HG02623 (cell line): ENCODE measurements around the gene IFNA13.
"Not testable (repeated sequence)": the region's sequence is repeated elsewhere in the genome, so short reads cannot be mapped to it uniquely, and the experiment has no call there.

ENCODE experiments used
- ATAC-seq: cut with Tn5 transposase; IDR thresholded peaks from one replicate; pipeline ENCODE4 v1.9.1; 2021; ENCODE audit warnings: moderate library complexity; ENCODE audit not compliant: unreplicated experiment

The IFNA13 gene

GRCh38 chr9:21367957-21368356, at the start of gene IFNA13:
Gene IFNA13, minus strand, starts transcription at chr9:21368057. Its CDS starts 47 bp downstream, at chr9:21368010.
- no peak for ATAC-seq

- no peak for ATAC-seq
Observed at GRCh38 chr9:21415493-21416267, 47.8 kb upstream of the IFNA13 start.

GRCh38 chr9:21414220-21414940, 46.5 kb upstream of the IFNA13 start:
- no peak for ATAC-seq

- ATAC-seq: peak; percentile 57
Observed at GRCh38 chr9:21413624-21414023, 45.8 kb upstream of the IFNA13 start.

- no peak for ATAC-seq
Observed at GRCh38 chr9:21413151-21413550, 45.3 kb upstream of the IFNA13 start.

- no peak for ATAC-seq
Observed at GRCh38 chr9:21412107-21412506, 44.2 kb upstream of the IFNA13 start.

- no peak for ATAC-seq
Observed at GRCh38 chr9:21408817-21409216, 41.0 kb upstream of the IFNA13 start, which contains the start of gene IFNA8. Gene IFNA8, plus strand, starts transcription at chr9:21409117. Its CDS starts 60 bp downstream, at chr9:21409177.

GRCh38 chr9:21404146-21404545, 36.3 kb upstream of the IFNA13 start:
- ATAC-seq: no peak

GRCh38 chr9:21402386-21403251, 34.8 kb upstream of the IFNA13 start:
- peak; percentile 56 for ATAC-seq

- no peak for ATAC-seq
Observed at GRCh38 chr9:21399956-21400355, 32.1 kb upstream of the IFNA13 start.

GRCh38 chr9:21398955-21399489, 31.2 kb upstream of the IFNA13 start:
- no peak for ATAC-seq

- ATAC-seq: peak; percentile 67
Observed at GRCh38 chr9:21395778-21396717, 28.2 kb upstream of the IFNA13 start.

- peak; percentile 70 for ATAC-seq
Observed at GRCh38 chr9:21392270-21392669, 24.4 kb upstream of the IFNA13 start.

GRCh38 chr9:21385131-21385670, 17.3 kb upstream of the IFNA13 start, which contains the start of gene IFNA2:
Gene IFNA2, minus strand, starts transcription at chr9:21385398. Its CDS starts 69 bp downstream, at chr9:21385329.
- no peak for ATAC-seq

GRCh38 chr9:21383627-21384026, 15.8 kb upstream of the IFNA13 start:
- no peak for ATAC-seq

GRCh38 chr9:21381448-21382339, 13.8 kb upstream of the IFNA13 start:
- peak; percentile 99 for ATAC-seq

GRCh38 chr9:21371467-21371866, 3.6 kb upstream of the IFNA13 start:
- ATAC-seq: not testable (repeated sequence)

GRCh38 chr9:21367169-21367568, 688 bp downstream of the IFNA13 start:
- ATAC-seq: peak; percentile 89
